AG04449 (cell line): ENCODE data around the gene RBP3.
A peak's percentile ranks its signal among the peaks of the same experiment; 100 is the strongest.

Source experiments
- CTCF ChIA-PET: fragments of 350-600 bp; formaldehyde crosslinking; extraction: SDS; loops from one replicate; lab custom pipeline; 2021; ENCODE audit warnings: antibody characterized with exemption; lab: Yijun Ruan, JAX
- POLR2A ChIA-PET: fragments of 400-600, 350-600 bp; formaldehyde crosslinking; extraction: SDS; loops from one replicate; lab custom pipeline; 2020; ENCODE audit warnings: antibody characterized with exemption, inconsistent platforms; lab: Yijun Ruan, JAX
- DNase-seq: peaks from one replicate; pipeline ENCODE4 v3.0.0-alpha.2; 2010; ENCODE audit warnings: low read depth, low spot score
- H3K4me3 ChIP-seq: 2 replicates; pipeline ENCODE4 v1.5.1; 2011; ENCODE audit warnings: low read depth, mild to moderate bottlenecking, control low read depth, low read length
- CTCF ChIP-seq: IDR thresholded peaks from one replicate; pipeline ENCODE4 v1.5.1; 2011; ENCODE audit warnings: mild to moderate bottlenecking, moderate library complexity, low read length, control low read depth, inconsistent platforms; ENCODE audit not compliant: insufficient read depth; ENCODE audit errors: missing control alignments

Gene RBP3

GRCh38 chr10:47310090-47310505, 38.1 kb upstream of the RBP3 start:
- no peak for DNase-seq
- CTCF ChIA-PET: interaction anchor here (3.4 to 9.0 kb wide), 4 partner anchors 262 to 316 kb away, joined by 18 to 291 read pairs (median 90); no protein-coding TSS in a partner anchor
- H3K4me3 ChIP-seq: no peak overlapping the region
- POLR2A ChIA-PET: no interaction called here
- no peak for TF ChIP-seq CTCF

GRCh38 chr10:47311193-47311931, 36.8 kb upstream of the RBP3 start:
- no peak for TF ChIP-seq CTCF
- no peak overlapping the region for H3K4me3 ChIP-seq
- no peak for DNase-seq
- POLR2A ChIA-PET: no interaction called here
- CTCF ChIA-PET: interaction anchor here (0.6 to 9.0 kb wide), 22 partner anchors 9 to 317 kb away, joined by 3 to 291 read pairs (median 6); partner anchors contain the start of genes GDF2 and RBP3

GRCh38 chr10:47311932-47312662, 36.1 kb upstream of the RBP3 start:
- CTCF ChIA-PET: interaction anchor here (0.6 to 9.0 kb wide), 26 partner anchors 9 to 318 kb away, joined by 3 to 291 read pairs (median 5); partner anchors contain the start of genes GDF2 and RBP3
- H3K4me3 ChIP-seq: no peak overlapping the region
- POLR2A ChIA-PET: no interaction called here
- peak; percentile 98 for TF ChIP-seq CTCF
- DNase-seq: peak; percentile 12

GRCh38 chr10:47312663-47312995, 35.5 kb upstream of the RBP3 start:
- no peak for TF ChIP-seq CTCF
- ChIA-PET CTCF (interaction anchor here (0.9 to 9.0 kb wide), 21 partner anchors 8 to 318 kb away, joined by 3 to 291 read pairs (median 6); partner anchors contain the start of genes GDF2 and RBP3), POLR2A (no interaction called here)
- no peak overlapping the region for H3K4me3 ChIP-seq
- DNase-seq: no peak

- TF ChIP-seq CTCF: no peak
- POLR2A ChIA-PET: no interaction called here
- H3K4me3 ChIP-seq: no peak overlapping the region
- DNase-seq: no peak
- CTCF ChIA-PET: interaction anchor here (0.9 to 9.0 kb wide), 8 partner anchors 10 to 320 kb away, joined by 3 to 291 read pairs (median 48); partner anchors contain the start of gene GDF2
These were observed 33.7 kb upstream of the RBP3 start for GRCh38 chr10:47314416-47314970.
